Mesendoderm (in vitro differentiated cells): ENCODE data around the gene ZNF385D.

Source experiments
- DNase-seq: peaks from one replicate; pipeline ENCODE4 v3.0.0; 2013
- H2AK5ac ChIP-seq: 2 replicates; pipeline ENCODE4 v1.6.1; 2013; ENCODE audit warnings: low read length, inconsistent platforms
- H2BK120ac ChIP-seq: 2 replicates; pipeline ENCODE4 v1.6.1; 2013; ENCODE audit warnings: low read depth, mild to moderate bottlenecking, low read length, moderate library complexity, mixed read lengths
- H2BK15ac ChIP-seq: replicated peaks from 2 replicates; pipeline ENCODE4 v1.6.1; 2013; ENCODE audit warnings: low read depth, mild to moderate bottlenecking, moderate library complexity
- H2BK5ac ChIP-seq: 2 replicates; pipeline ENCODE4 v1.6.1; 2013; ENCODE audit warnings: low read length, inconsistent platforms
- H3K18ac ChIP-seq: 2 replicates; pipeline ENCODE4 v1.6.1; 2013; ENCODE audit warnings: mild to moderate bottlenecking, low read length, mixed read lengths
- H3K23ac ChIP-seq: one replicate; pipeline ENCODE4 v1.6.1; 2013; ENCODE audit warnings: low read length
- H3K27ac ChIP-seq: 2 replicates; pipeline ENCODE4 v1.5.1; 2013; ENCODE audit warnings: low read depth, mild to moderate bottlenecking, inconsistent platforms, low read length, moderate library complexity
- H3K27me3 ChIP-seq: 2 replicates; pipeline ENCODE4 v1.6.1; 2013; ENCODE audit warnings: low read length, control low read depth, mild to moderate bottlenecking, inconsistent platforms; ENCODE audit not compliant: insufficient read depth, poor library complexity
- H3K36me3 ChIP-seq: 2 replicates; pipeline ENCODE4 v1.6.1; 2013; ENCODE audit warnings: low read length, inconsistent platforms; ENCODE audit not compliant: control insufficient read depth, insufficient read depth
- H3K4ac ChIP-seq: one replicate; pipeline ENCODE4 v1.6.1; 2013; ENCODE audit warnings: low read depth, mild to moderate bottlenecking, low read length, moderate library complexity
- H3K4me1 ChIP-seq: 2 replicates; pipeline ENCODE4 v1.6.1; 2013; ENCODE audit warnings: low read depth, low read length, inconsistent platforms; ENCODE audit not compliant: control insufficient read depth
- H3K4me2 ChIP-seq: 2 replicates; pipeline ENCODE4 v1.6.1; 2013; ENCODE audit warnings: low read length
- H3K4me3 ChIP-seq: 2 replicates; pipeline ENCODE4 v1.5.1; 2013; ENCODE audit warnings: mild to moderate bottlenecking, low read length
- H3K56ac ChIP-seq: one replicate; pipeline ENCODE4 v1.6.1; 2013; ENCODE audit warnings: low read length
- H3K79me1 ChIP-seq: 2 replicates; pipeline ENCODE4 v1.6.1; 2013; ENCODE audit warnings: low read length, inconsistent platforms
- H3K79me2 ChIP-seq: 2 replicates; pipeline ENCODE4 v1.6.1; 2013; ENCODE audit warnings: mild to moderate bottlenecking, low read length; ENCODE audit not compliant: control insufficient read depth, insufficient read depth
- H3K9ac ChIP-seq: 2 replicates; pipeline ENCODE4 v1.6.1; 2013; ENCODE audit warnings: low read length, inconsistent platforms
- H4K5ac ChIP-seq: one replicate; pipeline ENCODE4 v1.6.1; 2013; ENCODE audit warnings: low read length
- H4K8ac ChIP-seq: one replicate; pipeline ENCODE4 v1.6.1; 2013; ENCODE audit warnings: low read depth, mild to moderate bottlenecking, control low read depth, low read length, moderate library complexity
- WGBS: extraction: QIAGEN DNeasy Blood & Tissue Kit; methylation state at CpG from one replicate; pipeline ENCODE4 v1.1.7; 2013; ENCODE audit warnings: low lambda C conversion rate, missing lambda C conversion rate; ENCODE audit not compliant: insufficient coverage; ENCODE audit errors: extremely low coverage; 5-methylcytosine and 5-hydroxymethylcytosine counted together

Gene ZNF385D

DNA sequence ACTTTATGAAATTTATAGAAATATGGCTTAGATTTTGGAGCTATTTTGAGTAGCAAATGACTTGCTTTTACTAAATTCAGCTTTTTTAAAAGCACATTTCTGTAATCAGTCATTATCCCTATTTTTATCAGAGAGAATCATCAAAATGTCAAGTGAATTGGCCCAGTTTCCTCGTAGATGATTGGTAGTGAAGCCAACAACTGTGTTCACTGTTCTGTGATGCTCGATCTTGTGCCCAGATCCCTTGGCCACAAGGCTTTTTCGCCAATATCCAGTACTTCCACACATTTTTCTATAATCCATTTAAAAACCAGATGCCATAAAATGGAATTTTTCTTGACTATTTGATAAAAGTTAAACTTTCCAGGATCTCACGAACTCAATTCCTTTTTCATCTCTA lies 336.5 kb downstream of the ZNF385D start:
- no peaks in the 10 kb centered on the region for H3K27me3 ChIP-seq
- H3K4ac ChIP-seq = no peak overlapping the region
- no peaks in the 10 kb centered on the region for H3K79me1 ChIP-seq
- no peak overlapping the region for H2BK120ac ChIP-seq
- H3K4me2 ChIP-seq = no peak overlapping the region
- H2BK5ac ChIP-seq = no peak overlapping the region
- no peak overlapping the region for H3K9ac ChIP-seq
- H2BK15ac ChIP-seq = no peak overlapping the region
- no peak overlapping the region for H4K8ac ChIP-seq
- DNase-seq = no peak
- no peak overlapping the region for H3K4me3 ChIP-seq
- no peak overlapping the region for H3K56ac ChIP-seq
- H4K5ac ChIP-seq = no peak overlapping the region
- WGBS = no CpG with 5 or more reads among the region's 4 CpGs
- H3K36me3 ChIP-seq = no peaks in the 10 kb centered on the region
- no peak overlapping the region for H3K18ac ChIP-seq
- H3K4me1 ChIP-seq = no peaks in the 10 kb centered on the region
- H3K79me2 ChIP-seq = no peaks in the 10 kb centered on the region
- no peak overlapping the region for H2AK5ac ChIP-seq
- no peak overlapping the region for H3K23ac ChIP-seq
- H3K27ac ChIP-seq = no peak overlapping the region

DNA sequence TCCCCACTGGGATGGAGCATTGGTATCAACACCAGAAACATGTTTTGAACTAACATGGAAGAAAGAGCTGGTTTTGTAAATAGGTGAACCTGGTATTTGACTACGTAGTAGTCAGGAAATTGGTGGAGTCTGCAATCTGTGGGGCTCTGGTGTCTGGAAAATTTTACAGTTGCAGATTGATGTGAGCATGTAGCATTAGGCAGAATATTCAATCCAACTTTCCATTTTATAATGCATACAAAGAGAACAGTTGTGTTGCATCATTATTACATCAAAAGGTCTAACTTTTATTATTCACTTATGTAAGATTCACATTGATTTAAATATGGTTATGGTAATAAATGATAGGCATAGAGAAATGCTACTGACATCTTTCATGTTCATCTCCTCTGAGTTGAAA lies 340.0 kb downstream of the ZNF385D start:
- Histone ChIP-seq H3K18ac (no peak overlapping the region), H3K36me3 (no peaks in the 10 kb centered on the region), H3K9ac (no peak overlapping the region), H3K27me3 (no peaks in the 10 kb centered on the region), H3K79me2 (no peaks in the 10 kb centered on the region), H3K79me1 (no peaks in the 10 kb centered on the region), H3K56ac (no peak overlapping the region), H2AK5ac (no peak overlapping the region), H3K27ac (no peak overlapping the region), H3K23ac (no peak overlapping the region), H3K4ac (no peak overlapping the region), H3K4me2 (no peak overlapping the region), H3K4me1 (no peaks in the 10 kb centered on the region), H2BK15ac (no peak overlapping the region), H4K5ac (no peak overlapping the region), H2BK120ac (no peak overlapping the region), H4K8ac (no peak overlapping the region), H2BK5ac (no peak overlapping the region), H3K4me3 (no peak overlapping the region)
- no peak for DNase-seq
- no CpG with 5 or more reads among the region's 1 CpG for WGBS

DNA sequence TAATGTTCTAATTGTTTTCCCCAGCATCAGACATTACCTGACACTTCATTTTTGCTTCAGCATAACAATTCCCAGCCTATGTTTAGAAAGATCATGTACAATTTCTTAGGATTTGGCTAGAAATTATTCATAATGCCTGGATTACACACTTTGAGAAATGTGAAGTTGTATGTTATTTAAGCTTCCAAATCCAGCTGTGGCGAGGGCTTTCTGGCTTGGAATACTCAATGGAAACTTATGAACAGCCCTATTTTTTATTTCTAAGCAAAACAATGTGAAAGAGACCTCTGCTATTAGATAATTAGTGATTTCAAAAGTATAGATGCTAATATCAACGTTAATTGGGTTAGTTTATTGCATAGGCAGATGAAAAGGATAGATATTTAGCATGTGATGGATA lies 341.6 kb downstream of the ZNF385D start:
- Histone ChIP-seq H2AK5ac (no peak overlapping the region), H4K5ac (no peak overlapping the region), H2BK5ac (no peak overlapping the region), H3K4ac (no peak overlapping the region), H3K27ac (no peak overlapping the region), H3K23ac (no peak overlapping the region), H2BK120ac (no peak overlapping the region), H3K4me1 (no peaks in the 10 kb centered on the region), H2BK15ac (no peak overlapping the region), H3K56ac (no peak overlapping the region), H3K18ac (no peak overlapping the region), H3K9ac (no peak overlapping the region), H3K4me2 (no peak overlapping the region), H3K27me3 (no peaks in the 10 kb centered on the region), H3K79me1 (no peaks in the 10 kb centered on the region), H3K79me2 (no peaks in the 10 kb centered on the region), H3K4me3 (no peak overlapping the region), H3K36me3 (no peaks in the 10 kb centered on the region), H4K8ac (no peak overlapping the region)
- no peak for DNase-seq
- no CpG with 5 or more reads among the region's 2 CpGs for WGBS

DNA sequence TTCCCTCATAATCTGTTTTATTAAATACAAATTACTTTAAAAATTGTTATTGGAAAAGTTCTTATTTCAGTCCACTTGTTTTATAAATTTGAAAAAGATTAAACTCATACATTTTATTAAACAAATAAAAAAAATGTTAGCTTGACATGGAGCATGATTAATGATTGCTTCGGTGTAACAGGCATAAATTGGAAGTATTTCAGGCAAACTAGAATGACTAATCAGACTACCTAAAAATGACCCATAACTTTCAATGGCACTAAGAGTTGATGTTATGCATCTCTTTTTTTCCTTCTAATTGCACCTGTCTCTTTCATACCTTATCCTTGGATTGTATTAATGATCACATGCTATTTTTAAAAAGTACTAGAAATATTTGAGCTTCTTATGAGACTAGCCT lies 343.3 kb downstream of the ZNF385D start:
- Histone ChIP-seq H3K18ac (no peak overlapping the region), H2BK120ac (no peak overlapping the region), H3K36me3 (no peaks in the 10 kb centered on the region), H3K27ac (no peak overlapping the region), H3K56ac (no peak overlapping the region), H2BK5ac (no peak overlapping the region), H3K79me1 (no peaks in the 10 kb centered on the region), H3K4me2 (no peak overlapping the region), H3K4me1 (no peaks in the 10 kb centered on the region), H4K5ac (no peak overlapping the region), H2AK5ac (no peak overlapping the region), H3K4me3 (no peak overlapping the region), H3K9ac (no peak overlapping the region), H3K27me3 (no peaks in the 10 kb centered on the region), H3K4ac (no peak overlapping the region), H2BK15ac (no peak overlapping the region), H3K79me2 (no peaks in the 10 kb centered on the region), H4K8ac (no peak overlapping the region), H3K23ac (no peak overlapping the region)
- no CpG with 5 or more reads among the region's 1 CpG for WGBS
- no peak for DNase-seq

DNA sequence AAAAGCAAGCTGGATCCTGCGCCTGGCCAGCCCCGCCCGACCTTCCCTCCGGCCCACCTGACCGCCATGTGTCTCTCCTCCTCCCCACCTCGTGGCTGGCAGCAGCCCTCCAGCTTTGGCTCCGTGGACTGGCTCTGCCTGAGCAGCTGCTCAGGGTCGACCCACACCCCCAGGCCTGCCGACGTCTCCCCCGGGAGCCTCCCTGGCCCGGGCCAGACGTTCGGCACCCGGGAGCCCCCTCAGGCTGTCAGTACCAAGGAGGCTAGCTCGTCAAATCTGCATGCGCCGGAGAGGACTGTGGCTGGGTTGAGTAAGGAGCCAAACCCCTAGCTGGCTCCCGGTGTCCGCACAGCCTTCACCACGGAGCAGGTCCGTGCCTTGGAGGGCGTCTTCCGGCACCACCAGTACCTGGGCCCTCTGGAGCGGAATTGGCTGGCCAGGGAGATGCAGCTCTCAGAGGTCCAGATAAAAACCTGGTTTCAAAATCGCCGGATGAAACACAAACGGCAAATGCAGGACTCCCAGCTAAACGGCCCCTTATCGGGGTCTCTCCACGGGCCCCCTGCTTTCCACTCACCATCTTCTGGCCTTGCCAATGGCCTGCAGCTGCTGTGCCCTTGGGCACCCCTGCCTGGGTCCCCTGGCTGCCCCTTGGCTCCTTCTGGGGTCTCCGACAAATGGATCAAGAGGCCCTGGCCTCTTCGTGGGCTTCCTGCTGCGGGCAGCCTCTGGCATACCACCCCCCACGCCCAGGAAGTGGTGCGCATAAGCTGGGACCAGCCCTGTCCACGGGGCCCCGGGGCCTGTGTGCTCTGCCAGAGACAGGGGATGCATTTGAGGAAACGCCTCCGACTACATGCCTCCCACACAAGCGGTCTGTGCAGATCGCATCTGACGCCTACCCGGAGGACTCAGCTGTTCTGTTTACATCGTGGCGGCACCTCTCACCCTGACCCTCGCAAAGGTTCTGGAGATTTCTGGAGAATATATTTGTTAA lies 345.0 kb downstream of the ZNF385D start:
- H4K5ac ChIP-seq = no peak overlapping the region
- no peak overlapping the region for H3K9ac ChIP-seq
- DNase-seq = no peak

More for the DNA sequence above, 345.0 kb downstream of the ZNF385D start:
- no CpG with 5 or more reads among the region's 47 CpGs for WGBS
- H3K56ac ChIP-seq = no peak overlapping the region
- H3K36me3 ChIP-seq = no peaks in the 10 kb centered on the region
- H4K8ac ChIP-seq = no peak overlapping the region
- no peak overlapping the region for H3K27ac ChIP-seq
- H3K23ac ChIP-seq = no peak overlapping the region
- no peak overlapping the region for H2BK5ac ChIP-seq
- no peak overlapping the region for H2BK120ac ChIP-seq
- no peak overlapping the region for H3K4me3 ChIP-seq
- no peak overlapping the region for H3K4me2 ChIP-seq
- no peaks in the 10 kb centered on the region for H3K4me1 ChIP-seq
- no peak overlapping the region for H3K4ac ChIP-seq
- H3K79me1 ChIP-seq = no peaks in the 10 kb centered on the region
- no peaks in the 10 kb centered on the region for H3K27me3 ChIP-seq
- no peaks in the 10 kb centered on the region for H3K79me2 ChIP-seq
- H2BK15ac ChIP-seq = no peak overlapping the region
- H2AK5ac ChIP-seq = no peak overlapping the region
- H3K18ac ChIP-seq = no peak overlapping the region
